Gastrocnemius medialis (tissue), 4 donors: ENCODE measurements around the gene CCDC13. TPM values are rescaled to one million over a fixed set of nuclear protein-coding genes. Genes with fewer than 3 reads are reported as not detected.

Experiments
- ATAC-seq, 2 donors: fragments of 150-250 bp; one replicate each; pipeline ENCODE4 v1.9.1; 2016
- DNase-seq, 2 donors: peaks; one replicate each; pipeline ENCODE4 v3.0.0-alpha.2; 2019
- H3K27ac ChIP-seq, 4 donors: fragments of 200-600 bp; sonication (generic); 1 replicate in 1 of 4; 2 replicates in 3 of 4; pipeline ENCODE4 v1.5.1; 2016 to 2018; ENCODE audit warnings: mild to moderate bottlenecking in 2 of 4, moderate library complexity in 1 of 4
- H3K27me3 ChIP-seq, 3 donors: fragments of 200-600 bp; sonication (generic) in 2 of 3; 1 replicate in 1 of 3; 2 replicates in 2 of 3; pipeline versions ENCODE4 v1.5.1 to v1.6.0; 2016 to 2019; ENCODE audit warnings: mild to moderate bottlenecking in 1 of 3, moderate library complexity in 1 of 3
- H3K36me3 ChIP-seq, 2 donors: fragments of 200-600 bp; sonication (generic) in 1 of 2; one replicate each; pipeline ENCODE4 v1.5.1; 2017 to 2018
- H3K4me1 ChIP-seq, 2 donors: fragments of 200-600 bp; sonication (generic) in 1 of 2; one replicate each; pipeline ENCODE4 v1.5.1; 2016 to 2017; ENCODE audit warnings: mild to moderate bottlenecking in 2 of 2
- H3K4me3 ChIP-seq, 4 donors: fragments of 200-600 bp; sonication (generic) in 3 of 4; 1 replicate in 1 of 4; 2 replicates in 3 of 4; pipeline ENCODE4 v1.5.1; 2016 to 2019; ENCODE audit warnings: mild to moderate bottlenecking in 2 of 4
- H3K9me3 ChIP-seq, 3 donors: fragments of 200-600 bp; sonication (generic) in 2 of 3; 1 replicate in 1 of 3; 2 replicates in 2 of 3; pipeline ENCODE4 v1.5.1; 2016 to 2019
- CTCF ChIP-seq, 5 experiments: fragments of 450-650 bp in 3 of 5; fragments of 200-600 bp in 2 of 5; sonication (generic) in 2 of 5; IDR thresholded peaks in 4 of 5; conservative IDR thresholded peaks in 1 of 5; 1 replicate in 4 of 5; 2 replicates in 1 of 5; pipeline ENCODE4 v1.5.1; 2016 to 2019; ENCODE audit warnings: antibody characterized with exemption in 5 of 5, mild to moderate bottlenecking in 3 of 5, moderate library complexity in 3 of 5
- POLR2A ChIP-seq, 2 donors: fragments of 450-650 bp; IDR thresholded peaks; one replicate each; pipeline ENCODE4 v1.6.1; 2017; ENCODE audit warnings: antibody characterized with exemption in 2 of 2, mild to moderate bottlenecking in 2 of 2, moderate library complexity in 2 of 2
- in situ Hi-C, 4 donors: fragments of 200-750 bp; cut with MboI; loops; one replicate each; pipeline versions ENCODE4 v1.15.0 to v1.8.0; 2017; ENCODE audit warnings: low sequenced_read_pairs in 4 of 4
- intact Hi-C: fragments of 100-400 bp; cut with DNase I; formaldehyde crosslinking; loops from one replicate; pipeline ENCODE4 v1.15.1; 2023; ENCODE audit warnings: low total_unique reads
- total RNA-seq, 4 donors: library from RNA; depleted of rRNA; stranded (reverse); fragments of >200 nt; gene quantifications; one replicate each; pipeline versions ENCODE4 v1.1.0 to v1.2.3, GENCODE V29; 2016

CCDC13 gene
- total RNA-seq, 4 donors from 2014 or later: 0.12 to 1.5 (median 1.1) TPM

GRCh38 chr3:42755681-42756578, 17.1 kb downstream of the CCDC13 start:
- Histone ChIP-seq H3K4me3 (no peak overlapping the region), H3K9me3 (no peaks in the 10 kb centered on the region), H3K36me3 (no peaks in the 10 kb centered on the region), H3K4me1 (peaks cover 0 to 2% of the 10 kb centered on the region in 2 donors), H3K27ac (no peak overlapping the region), H3K27me3 (no peaks in the 10 kb centered on the region)
- in situ Hi-C loops (no loop called here), intact Hi-C loops (no loop called here)
- TF ChIP-seq CTCF (IDR thresholded peaks at IDR 0.05 in 4 of 5, conservative IDR thresholded peaks at IDR 0.05 in 1 of 5) (peak in 3 of 5 experiments; percentile 28 to 50 (median 45)), POLR2A (IDR thresholded peaks at IDR 0.05) (no peak)
- no peak for DNase-seq
- ATAC-seq: peak; percentile 53 to 55

GRCh38 chr3:42753757-42754156, 19.3 kb downstream of the CCDC13 start:
- Histone ChIP-seq H3K36me3 (no peaks in the 10 kb centered on the region), H3K4me1 (no peaks in the 10 kb centered on the region), H3K27ac (no peak overlapping the region), H3K9me3 (no peaks in the 10 kb centered on the region), H3K27me3 (no peaks in the 10 kb centered on the region), H3K4me3 (no peak overlapping the region)
- TF ChIP-seq POLR2A (IDR thresholded peaks at IDR 0.05): no peak
- no peak for TF ChIP-seq CTCF (IDR thresholded peaks at IDR 0.05 in 4 of 5, conservative IDR thresholded peaks at IDR 0.05 in 1 of 5)
- DNase-seq (no peak), ATAC-seq (no peak)
- in situ Hi-C loops (no loop called here), intact Hi-C loops (no loop called here)

- Histone ChIP-seq H3K9me3 (no peaks in the 10 kb centered on the region), H3K4me3 (no peak overlapping the region), H3K27me3 (no peaks in the 10 kb centered on the region), H3K36me3 (no peaks in the 10 kb centered on the region), H3K4me1 (peaks cover 0 to 2% of the 10 kb centered on the region in 2 donors), H3K27ac (no peak overlapping the region)
- DNase-seq: no peak
- no peak for ATAC-seq
- in situ Hi-C loops (no loop called here), intact Hi-C loops (no loop called here)
- TF ChIP-seq POLR2A (IDR thresholded peaks at IDR 0.05) (no peak), CTCF (IDR thresholded peaks at IDR 0.05 in 4 of 5, conservative IDR thresholded peaks at IDR 0.05 in 1 of 5) (no peak)
These were observed 20.1 kb downstream of the CCDC13 start for GRCh38 chr3:42752961-42753360.

GRCh38 chr3:42752441-42752840, 20.6 kb downstream of the CCDC13 start:
- peaks cover 0 to 7% of the 10 kb centered on the region in 2 donors for H3K4me1 ChIP-seq
- H3K27ac ChIP-seq: no peak overlapping the region
- H3K4me3 ChIP-seq: no peak overlapping the region
- ATAC-seq (no peak), DNase-seq (no peak)
- in situ Hi-C loops: no loop called here
- intact Hi-C loops: no loop called here
- no peaks in the 10 kb centered on the region for H3K27me3 ChIP-seq
- H3K9me3 ChIP-seq: no peaks in the 10 kb centered on the region
- TF ChIP-seq POLR2A (IDR thresholded peaks at IDR 0.05) (no peak), CTCF (IDR thresholded peaks at IDR 0.05 in 4 of 5, conservative IDR thresholded peaks at IDR 0.05 in 1 of 5) (no peak)
- no peaks in the 10 kb centered on the region for H3K36me3 ChIP-seq
